Upper lobe of left lung (tissue), 4 donors: Measurements from ENCODE around the gene ITSN1.

Experiments used
- CTCF ChIP-seq, 6 experiments: fragments of 450-650 bp in 4 of 6; fragments of 200-600 bp in 2 of 6; sonication (generic) in 2 of 6; IDR thresholded peaks; one replicate each; pipeline ENCODE4 v1.5.1; 2016 to 2019; ENCODE audit warnings: antibody characterized with exemption in 6 of 6
- EP300 ChIP-seq, 4 donors: sonication (generic); formaldehyde crosslinking; IDR thresholded peaks; one replicate each; pipeline ENCODE4 v1.5.1; 2017; ENCODE audit warnings: antibody characterized with exemption in 4 of 4, control low read depth in 2 of 4
- POLR2A ChIP-seq, 4 donors: fragments of 450-650 bp; IDR thresholded peaks; one replicate each; pipeline ENCODE4 v1.5.1; 2016 to 2017; ENCODE audit warnings: antibody characterized with exemption in 4 of 4, mild to moderate bottlenecking in 2 of 4

- TF ChIP-seq CTCF (IDR thresholded peaks at IDR 0.05) (no peak), POLR2A (IDR thresholded peaks at IDR 0.05) (no peak), EP300 (IDR thresholded peaks at IDR 0.05) (no peak)
Measured at GRCh38 chr21:33897739-33898138, 255.4 kb downstream of the ITSN1 start.
